Measurements from ENCODE around the gene RPUSD2. TPM values are rescaled to one million over a fixed set of nuclear protein-coding genes. Genes with fewer than 3 reads are reported as not detected.
A peak's percentile ranks its signal among the peaks of the same experiment; 100 is the strongest.
"Not testable (repeated sequence)": the region's sequence is repeated elsewhere in the genome, so short reads cannot be mapped to it uniquely, and the experiment has no call there.

Gene RPUSD2
- polyA plus RNA-seq, 4 donors, result 11.1 to 14.4 (median 12.6) TPM

DNA sequence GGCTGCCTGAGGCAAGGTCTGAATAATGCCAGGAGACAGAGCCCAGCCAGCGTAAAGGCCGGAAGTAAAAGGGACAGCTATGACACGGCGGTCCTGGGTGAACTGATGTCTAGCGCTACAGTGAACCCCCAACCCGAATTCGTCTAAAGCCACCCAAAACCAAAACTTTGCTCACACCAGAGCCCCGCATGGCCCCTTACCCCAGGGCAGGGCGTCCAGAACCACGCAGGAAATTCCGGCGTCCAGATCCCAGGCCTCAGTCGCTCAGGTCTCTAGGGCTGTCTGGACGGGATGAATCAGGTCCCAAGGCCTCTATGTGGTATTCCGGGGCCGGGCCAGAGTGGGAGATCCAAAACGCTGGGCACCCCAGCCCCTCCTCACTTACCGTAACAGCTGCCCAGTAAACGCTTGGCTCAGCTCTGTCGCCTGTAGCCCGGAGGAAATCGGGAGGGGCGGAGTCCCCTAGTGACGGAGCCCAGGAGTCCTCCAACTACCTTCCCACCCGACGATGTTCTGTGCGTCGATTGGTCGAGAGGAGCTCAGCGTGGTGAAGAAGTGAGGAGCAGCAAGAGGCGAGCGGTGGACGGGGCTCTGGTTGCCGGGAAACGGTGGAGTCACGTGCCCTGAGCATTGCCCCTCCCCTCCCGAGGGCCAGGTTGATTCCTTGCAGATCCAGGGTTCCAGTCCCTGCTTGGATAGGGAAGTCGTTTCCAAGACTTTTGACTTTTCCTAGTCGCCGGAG, 4.3 kb upstream of the RPUSD2 start, which contains the start of gene CCDC32:
TSS of gene CCDC32 (minus strand) at position 452 of the 742 bp plus-strand sequence. CDS start 2,027 bp downstream, outside the sequence.
- peak; percentile 86 to 98 (median 96) for DNase-seq (ENCODE audit: low read depth in 4 of 4, low spot score in 3 of 4)

DNA sequence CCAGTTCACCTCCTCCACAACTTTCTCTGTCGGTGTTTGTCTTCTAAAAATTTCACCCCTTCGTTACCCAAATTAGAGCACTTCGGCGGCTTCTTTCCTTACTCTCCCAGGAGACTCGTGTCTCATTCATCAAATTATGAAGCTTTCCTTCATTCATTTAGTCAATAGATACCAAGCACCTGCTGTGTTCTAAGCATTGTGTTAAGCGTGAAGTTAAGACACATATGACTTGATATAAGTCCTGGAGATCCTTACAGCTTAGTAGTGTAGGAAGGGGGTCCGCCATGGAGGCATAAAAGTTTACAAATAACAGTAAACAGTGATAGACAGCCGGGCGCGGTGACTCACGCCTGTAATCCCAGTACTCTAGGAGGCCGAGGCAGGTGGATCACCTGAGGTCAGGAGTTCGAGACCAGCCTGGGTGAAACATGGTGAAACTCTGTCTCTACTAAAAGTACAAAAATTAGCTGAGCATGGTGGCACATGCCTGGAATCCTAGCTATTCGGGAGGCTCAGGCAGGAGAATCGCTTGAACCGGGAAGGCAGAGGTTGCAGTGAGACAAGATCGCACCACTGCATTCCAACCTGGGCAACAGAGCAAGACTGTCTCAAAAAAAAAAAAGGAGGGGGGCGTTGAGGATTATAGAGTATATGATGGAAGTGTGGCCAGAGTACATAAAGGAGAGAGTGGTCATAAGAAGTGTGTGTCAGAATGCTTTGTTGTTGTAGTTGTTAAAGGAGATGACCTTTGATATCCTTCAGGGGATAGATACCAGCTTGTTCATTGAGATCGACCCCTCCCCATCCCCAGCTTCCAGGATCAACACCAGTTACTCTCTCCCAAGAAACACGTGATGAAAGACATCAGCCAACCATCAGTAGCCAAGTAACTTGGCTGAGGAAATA, 3.5 kb upstream of the RPUSD2 start:
- DNase-seq (ENCODE audit: low read depth in 4 of 4, low spot score in 3 of 4), result no peak

DNA sequence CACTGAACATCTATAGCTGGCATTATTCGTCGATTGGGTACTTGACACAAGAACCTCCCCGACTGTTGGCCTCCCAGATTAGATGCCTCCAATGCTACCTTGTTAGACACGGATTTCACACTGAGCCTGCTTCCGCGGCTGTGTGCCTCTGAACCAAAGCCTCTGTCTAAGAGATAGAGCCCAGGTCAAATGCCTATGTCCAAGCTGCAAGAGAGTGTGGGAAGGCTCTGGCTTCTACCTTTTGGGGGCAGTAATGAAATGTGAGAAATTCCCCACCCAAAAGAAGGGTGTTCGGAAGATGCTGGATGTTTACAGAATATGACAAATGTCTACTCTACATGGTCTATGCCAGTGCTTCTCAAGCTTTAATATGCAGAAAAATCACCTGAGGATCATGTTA, 2.0 kb upstream of the RPUSD2 start:
- no peak for DNase-seq (ENCODE audit: low read depth in 4 of 4, low spot score in 3 of 4)

DNA sequence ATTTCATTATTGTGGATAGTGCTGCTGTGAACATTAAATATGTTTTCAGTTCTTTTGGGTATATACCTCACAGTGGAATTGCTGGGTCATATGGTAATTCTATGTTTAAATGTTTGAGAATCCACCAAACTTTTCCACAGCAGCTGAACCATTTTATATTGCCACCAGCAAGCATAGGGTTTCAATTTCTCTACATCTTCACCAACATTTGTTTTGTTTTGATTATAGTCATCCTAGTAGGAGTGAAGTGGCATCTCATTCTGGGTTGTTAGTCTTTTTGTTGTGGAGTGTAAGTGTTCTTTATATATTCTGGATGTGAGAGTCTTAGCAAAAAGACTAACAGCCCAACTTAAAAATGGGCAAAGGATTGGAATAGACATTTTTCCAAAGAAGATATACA, 6.0 kb downstream of the RPUSD2 start:
- DNase-seq (ENCODE audit: low read depth in 4 of 4, low spot score in 3 of 4), result no peak

DNA sequence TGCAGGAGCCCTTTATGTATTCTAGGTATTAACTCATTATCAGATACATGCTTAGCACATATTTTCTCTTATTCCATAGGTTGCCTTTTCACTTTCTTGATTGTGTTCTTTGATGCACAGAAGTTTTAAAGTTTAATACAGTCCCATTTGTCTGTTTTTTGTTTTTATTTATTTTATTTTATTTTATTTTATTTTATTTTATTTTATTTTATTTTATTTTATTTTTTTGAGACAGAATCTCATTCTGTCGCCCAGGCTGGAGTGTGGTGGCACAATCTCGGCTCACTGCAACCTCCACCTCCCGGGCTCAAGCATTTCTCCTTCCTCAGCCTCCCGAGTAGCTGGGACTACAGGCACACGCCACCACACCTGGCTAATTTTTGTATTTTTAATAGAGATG, 7.8 kb downstream of the RPUSD2 start:
- DNase-seq (ENCODE audit: low read depth in 4 of 4, low spot score in 3 of 4), result not testable (repeated sequence)

DNA sequence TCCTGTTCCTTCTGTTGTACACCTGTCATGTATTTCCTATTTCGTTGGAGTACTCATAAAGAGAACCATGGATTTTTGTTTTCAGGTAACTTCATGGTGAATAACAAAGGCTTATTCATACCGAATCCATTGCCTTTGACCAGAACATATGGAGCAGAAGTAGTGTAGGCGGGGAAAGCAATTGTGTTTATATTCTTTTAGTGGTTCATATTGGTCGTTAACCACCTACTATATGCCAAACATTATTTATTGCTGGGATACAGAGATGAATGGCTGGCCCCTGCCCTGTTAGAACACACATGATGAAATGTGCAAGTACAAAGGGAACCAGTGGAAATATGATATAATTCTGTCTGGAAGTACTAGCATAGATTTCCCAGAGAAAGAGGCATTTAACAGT, 9.8 kb downstream of the RPUSD2 start:
- DNase-seq (ENCODE audit: low read depth in 4 of 4, low spot score in 3 of 4), result no peak

DNA sequence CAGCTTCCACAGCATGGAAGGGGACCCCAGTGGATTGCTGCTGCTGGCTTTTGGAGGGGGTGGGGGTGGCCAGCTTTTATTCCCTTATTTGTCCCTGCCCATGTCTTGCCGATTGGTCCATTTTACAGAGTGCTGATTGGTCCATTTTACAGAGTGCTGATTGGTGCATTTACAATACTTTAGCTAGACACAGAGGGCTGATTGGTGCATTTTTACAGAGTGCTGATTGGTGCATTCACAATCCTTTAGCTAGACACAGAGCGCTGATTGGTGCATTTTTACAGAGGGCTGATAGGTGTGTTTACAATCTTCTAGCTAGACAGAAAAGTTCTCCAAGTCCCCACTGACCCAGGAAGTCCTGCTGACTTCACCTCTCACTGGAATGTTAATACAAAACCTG, 12.7 kb downstream of the RPUSD2 start:
- DNase-seq (ENCODE audit: low read depth in 4 of 4, low spot score in 3 of 4), result not testable (repeated sequence)

DNA sequence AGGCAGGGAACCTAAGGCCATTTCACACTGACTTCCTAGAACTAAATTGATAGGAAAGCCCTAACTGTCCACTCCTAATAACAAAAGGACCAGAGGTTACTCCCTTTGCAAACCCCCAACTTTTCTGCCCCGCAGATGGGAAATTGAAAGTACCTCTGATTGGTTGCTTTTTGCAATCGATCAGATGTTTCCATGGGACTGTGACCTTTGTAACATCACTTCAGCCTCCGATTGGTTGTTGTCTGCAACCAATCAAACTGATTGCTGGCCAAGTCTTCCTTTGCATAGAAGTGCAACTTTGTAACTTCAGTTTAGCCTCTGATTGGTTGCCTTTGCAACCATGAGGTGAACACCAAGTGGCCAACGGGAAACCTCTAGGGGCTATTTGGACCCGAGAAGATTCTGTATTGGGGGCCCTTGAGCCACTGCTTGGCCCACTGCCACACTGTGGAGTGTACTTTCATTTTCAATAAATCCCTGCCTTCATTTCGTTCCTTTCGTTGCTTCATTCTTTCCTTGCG, 13.7 kb downstream of the RPUSD2 start:
- no peak for DNase-seq (ENCODE audit: low read depth in 4 of 4, low spot score in 3 of 4)

DNA sequence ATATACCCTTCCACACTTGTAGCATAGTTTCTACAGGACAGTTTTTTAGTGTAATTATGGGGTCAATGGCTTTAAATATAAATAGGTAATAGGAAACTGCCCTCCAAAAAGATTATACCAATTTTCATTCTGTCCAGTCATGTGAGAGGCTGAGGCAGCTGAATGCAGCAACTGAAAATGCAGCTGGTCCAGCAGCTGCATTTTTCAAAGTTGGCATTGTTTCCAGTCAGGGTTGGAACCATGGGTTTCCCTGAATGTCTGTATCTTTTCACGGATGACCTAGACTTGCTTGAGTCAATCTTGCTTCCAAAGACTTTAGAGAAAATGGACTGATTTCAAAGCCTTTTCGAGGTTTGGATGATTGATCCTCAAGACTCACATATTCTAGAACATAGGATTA, 15.1 kb downstream of the RPUSD2 start:
- DNase-seq (ENCODE audit: low read depth in 4 of 4, low spot score in 3 of 4), result no peak

DNA sequence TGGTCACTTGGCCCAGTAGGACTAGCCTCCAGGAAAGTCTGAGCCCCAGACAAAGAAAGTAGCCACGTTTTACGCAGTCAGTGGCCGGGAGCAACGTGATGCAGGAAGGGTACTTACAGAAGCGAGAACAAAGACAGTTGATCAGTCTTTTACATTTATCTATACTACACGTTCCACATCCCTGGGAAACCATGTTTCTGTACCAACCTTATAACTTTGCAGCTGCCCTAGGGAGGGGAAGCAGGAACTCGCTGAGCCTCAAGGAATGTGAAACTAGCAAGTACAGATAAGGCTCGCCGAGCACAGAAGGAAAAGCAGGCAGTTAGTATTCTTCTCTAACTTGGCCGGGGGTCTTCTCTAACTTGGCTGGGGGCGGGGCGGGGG, 21.6 kb downstream of the RPUSD2 start:
- no peak for DNase-seq (ENCODE audit: low read depth in 4 of 4, low spot score in 3 of 4)

DNA sequence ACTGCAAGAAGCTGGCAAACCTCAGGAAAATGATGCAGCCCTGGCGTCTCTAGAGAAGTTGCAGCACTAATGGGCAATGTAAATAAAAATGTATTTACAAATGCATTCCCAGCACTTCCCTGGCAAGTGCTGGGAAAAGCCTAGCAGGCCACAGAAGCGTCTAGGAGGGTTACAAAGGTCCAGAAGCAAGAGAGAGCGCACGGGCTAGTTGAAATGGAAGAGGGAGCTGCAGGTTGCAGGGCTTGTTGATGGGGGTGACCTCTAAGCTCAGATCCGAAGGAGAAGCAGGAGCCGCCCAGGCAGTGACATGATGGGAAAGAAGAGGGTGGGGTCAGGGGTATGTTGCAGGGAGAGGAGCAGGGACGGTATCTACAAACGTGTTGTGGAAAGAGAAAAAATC, 22.3 kb downstream of the RPUSD2 start:
- DNase-seq (ENCODE audit: low read depth in 4 of 4, low spot score in 3 of 4), result no peak

DNA sequence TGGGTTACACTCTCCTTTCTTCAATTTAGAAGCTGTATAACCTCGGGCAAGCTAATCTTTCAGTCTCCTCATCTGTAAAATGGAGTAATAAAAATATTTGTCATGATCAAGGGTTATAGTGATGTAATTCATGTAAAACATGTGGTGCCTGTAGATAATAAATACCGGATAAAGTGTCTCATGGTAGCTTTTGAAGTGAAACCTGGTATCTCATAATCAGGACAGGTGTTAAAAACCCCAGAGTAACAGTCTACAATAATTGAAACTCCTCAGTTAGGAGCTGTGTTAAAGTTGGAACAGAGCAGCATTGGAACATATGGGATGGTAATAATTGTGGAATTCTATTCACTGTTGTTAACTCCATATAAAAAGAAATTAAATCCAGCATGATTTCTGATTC, 24.1 kb downstream of the RPUSD2 start:
- DNase-seq (ENCODE audit: low read depth in 4 of 4, low spot score in 3 of 4), result no peak

DNA sequence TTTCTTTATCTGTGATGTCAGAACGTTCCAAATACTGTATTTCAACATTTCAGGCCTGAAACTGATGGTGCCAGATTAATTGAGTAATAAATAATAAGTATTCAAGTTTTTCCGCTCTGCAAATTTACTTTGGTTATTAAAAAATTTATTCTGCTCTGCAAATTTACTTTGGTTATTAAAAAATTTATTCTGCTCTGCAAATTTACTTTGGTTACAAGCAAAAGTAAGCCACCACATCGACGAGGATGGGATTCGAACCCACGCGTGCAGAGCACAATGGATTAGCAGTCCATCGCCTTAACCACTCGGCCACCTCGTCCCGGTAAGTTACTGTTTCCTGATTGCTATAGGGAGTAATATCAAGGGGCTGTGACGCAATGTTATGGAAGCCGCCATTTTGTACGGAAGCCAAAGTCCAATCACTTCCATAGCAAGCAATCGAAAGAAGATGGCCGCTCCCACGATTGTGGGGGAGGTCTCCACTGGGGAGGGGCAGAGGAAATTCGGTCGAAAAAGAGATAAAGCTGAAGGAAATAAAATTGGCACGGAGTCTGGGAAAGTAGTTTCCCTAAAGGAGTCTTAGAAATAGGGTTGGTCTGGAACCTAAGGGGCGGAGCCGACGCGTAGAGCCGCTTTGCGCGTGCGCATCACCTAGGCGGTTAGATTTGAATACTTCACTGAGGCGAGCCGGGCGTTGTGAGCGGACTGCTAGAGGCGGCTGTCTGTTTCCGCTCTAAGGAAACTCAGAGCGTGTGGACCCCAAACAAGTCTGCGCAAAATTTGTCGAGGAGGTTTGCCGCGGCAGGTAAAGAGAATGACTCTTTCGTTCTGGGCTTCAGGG, 24.7 kb downstream of the RPUSD2 start, which contains the start of gene KNL1:
TSS of gene KNL1 (plus strand) at position 662 of the 841 bp plus-strand sequence. CDS start 8,683 bp downstream, outside the sequence.
- DNase-seq (ENCODE audit: low read depth in 4 of 4, low spot score in 3 of 4), result peak; percentile 97 to 99 (median 98)

DNA sequence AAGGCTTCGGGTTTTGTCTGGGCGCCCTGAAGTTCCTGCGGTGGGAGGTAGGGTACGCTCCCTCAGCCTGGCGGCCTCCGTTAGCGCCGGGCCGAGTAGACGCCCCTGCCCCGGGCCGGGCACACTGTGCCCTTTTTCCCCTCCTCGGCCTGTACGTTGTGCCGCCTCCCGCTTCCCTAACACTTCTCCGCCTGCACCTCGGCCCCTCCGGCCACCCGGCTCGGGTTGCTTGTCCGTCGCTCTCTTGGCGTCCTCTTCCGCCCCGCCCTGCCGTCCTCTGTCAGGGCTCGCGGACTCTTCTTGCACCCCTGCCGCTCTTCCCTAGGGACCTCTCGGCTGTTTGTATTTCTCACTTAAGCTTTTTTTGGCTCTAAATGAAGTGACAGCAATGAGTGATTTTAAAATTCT, 25.3 kb downstream of the RPUSD2 start:
- peak in 3 of 4 donors; percentile 36 to 52 (median 40) for DNase-seq (ENCODE audit: low read depth in 4 of 4, low spot score in 3 of 4)

DNA sequence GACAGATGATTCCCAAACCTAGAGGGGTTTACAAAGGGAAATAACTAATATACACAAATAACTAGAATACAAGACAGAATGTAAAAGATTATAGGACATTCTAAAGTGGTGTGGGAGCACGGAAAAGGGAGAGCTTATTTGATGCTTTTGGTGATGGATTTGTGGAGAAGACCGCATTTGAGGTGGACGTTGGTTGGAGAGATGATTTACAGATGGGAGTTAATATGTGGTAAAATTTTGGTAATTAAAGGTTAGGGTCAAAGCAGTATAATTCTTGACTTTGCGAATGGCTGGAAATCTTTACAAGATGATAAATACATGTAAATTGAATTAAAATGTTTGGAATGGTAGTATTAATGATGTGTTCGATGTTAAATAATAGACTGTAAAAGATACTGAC, 26.1 kb downstream of the RPUSD2 start:
- no peak for DNase-seq (ENCODE audit: low read depth in 4 of 4, low spot score in 3 of 4)

DNA sequence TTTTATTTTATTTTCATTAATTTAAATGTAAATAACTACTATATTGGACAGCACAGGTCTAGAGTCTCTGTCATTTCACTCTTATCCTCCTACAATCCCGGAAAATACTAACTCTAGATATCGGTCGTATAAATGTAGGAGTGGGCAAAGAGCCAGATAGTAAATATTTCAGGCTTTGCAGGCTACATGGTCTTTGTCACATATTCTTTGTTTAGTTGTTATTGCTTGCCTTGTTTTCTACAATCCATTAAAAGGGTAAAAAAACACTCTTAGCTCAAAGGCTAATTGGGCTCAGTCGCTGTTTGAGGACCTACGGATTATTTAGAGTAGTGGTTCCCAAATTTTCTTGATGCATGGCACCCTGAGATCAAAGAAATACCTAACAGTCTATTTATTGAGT, 26.7 kb downstream of the RPUSD2 start:
- no peak for DNase-seq (ENCODE audit: low read depth in 4 of 4, low spot score in 3 of 4)

DNA sequence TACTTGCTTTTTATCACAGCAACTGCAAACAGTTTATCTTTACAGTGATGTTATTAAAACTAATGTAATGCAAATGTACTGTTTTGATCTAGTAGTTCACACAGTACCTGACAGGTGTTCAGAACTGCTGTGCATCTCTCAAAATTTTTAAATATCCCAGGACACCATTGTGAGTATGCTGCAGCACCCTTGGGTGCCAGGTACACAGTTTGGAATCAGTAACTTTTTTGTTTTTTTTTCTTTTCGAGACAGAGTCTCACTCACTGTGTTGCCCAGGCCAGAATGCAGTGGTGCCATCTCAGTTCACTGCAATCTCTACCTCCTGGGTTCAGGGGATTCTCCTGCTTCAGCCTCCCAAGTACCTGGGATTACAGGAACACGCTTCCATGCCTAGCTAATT, 27.9 kb downstream of the RPUSD2 start:
- DNase-seq (ENCODE audit: low read depth in 4 of 4, low spot score in 3 of 4), result no peak

DNA sequence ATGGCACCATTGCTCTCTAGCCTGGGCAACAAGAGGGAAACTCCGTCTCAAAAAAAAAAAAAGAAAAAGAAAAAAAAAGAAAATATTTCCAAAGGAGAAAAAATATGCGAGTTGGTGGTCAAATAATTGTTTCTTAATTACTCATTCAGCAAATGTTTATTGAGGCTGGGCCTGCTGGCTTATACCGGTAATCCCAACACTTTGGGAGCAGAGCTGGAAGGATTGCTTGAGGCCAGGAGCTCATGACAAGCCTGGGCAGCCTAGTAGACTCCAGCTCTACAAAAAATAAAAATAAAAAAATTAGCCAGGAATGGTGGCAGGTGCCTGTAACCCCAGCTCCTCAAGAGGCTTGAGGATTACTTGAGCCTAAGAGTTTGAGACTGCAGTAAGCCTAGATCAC, 29.0 kb downstream of the RPUSD2 start:
- no peak for DNase-seq (ENCODE audit: low read depth in 4 of 4, low spot score in 3 of 4)

DNA sequence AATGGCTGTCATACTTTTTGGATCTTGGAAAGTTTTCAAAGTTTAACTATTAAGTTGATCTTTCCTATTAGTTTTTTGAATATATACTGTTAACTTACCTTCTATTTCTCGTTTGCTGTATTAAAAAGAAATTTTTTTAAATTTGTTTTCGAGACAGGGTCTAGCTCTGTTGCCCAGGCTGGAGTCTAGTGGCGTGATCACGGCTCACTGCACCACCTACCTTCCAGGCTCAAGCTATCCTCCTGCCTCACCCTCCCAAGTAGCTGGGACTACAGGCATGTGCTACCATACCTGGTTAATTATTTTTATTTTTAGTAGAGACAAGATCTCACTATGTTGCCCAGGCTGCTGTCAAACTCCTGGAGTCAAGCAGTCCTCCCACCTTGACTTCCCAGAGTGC, 29.6 kb downstream of the RPUSD2 start:
- DNase-seq (ENCODE audit: low read depth in 4 of 4, low spot score in 3 of 4), result no peak

DNA sequence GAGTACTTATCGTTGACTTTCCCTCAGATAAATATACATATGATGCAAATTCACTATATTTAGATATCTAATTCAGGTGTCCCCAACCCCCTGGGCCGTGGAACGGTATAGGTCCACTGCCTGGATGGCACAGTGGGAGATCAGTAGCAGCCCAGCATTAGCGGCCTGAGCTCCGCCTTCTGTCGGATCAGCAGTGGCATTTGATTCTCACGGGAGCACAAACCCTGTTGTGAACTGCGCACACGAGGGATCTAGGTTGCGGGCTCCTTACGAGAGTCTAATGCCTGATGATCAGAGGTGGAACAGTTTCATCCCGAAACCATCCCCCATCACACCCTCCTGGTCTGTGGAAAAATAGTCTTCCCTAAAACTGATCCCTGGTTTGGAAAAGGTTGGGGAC, 31.9 kb downstream of the RPUSD2 start:
- DNase-seq (ENCODE audit: low read depth in 4 of 4, low spot score in 3 of 4), result no peak
